HG02798 (cell line): ENCODE data around the gene EML3.
"Not testable (repeated sequence)": the region's sequence is repeated elsewhere in the genome, so short reads cannot be mapped to it uniquely, and the experiment has no call there.

Source experiments
- ATAC-seq: cut with Tn5 transposase; IDR thresholded peaks from one replicate; pipeline ENCODE4 v1.9.1; 2021; ENCODE audit warnings: mild to moderate bottlenecking; ENCODE audit not compliant: unreplicated experiment, poor library complexity

Gene EML3

GRCh38 chr11:62621027-62621566 is 8.5 kb upstream of the EML3 start:
- no peak for ATAC-seq

GRCh38 chr11:62616957-62617356 is 4.4 kb upstream of the EML3 start:
- ATAC-seq = not testable (repeated sequence)

- ATAC-seq = no peak
Measured at GRCh38 chr11:62615521-62615920, 2.9 kb upstream of the EML3 start.

- ATAC-seq = no peak
Measured at GRCh38 chr11:62614275-62614674, 1.7 kb upstream of the EML3 start.

- no peak for ATAC-seq
Measured at GRCh38 chr11:62613291-62613778, 760 bp upstream of the EML3 start.

GRCh38 chr11:62611705-62612365 is 740 bp downstream of the EML3 start:
- peak; percentile 1 for ATAC-seq

GRCh38 chr11:62610814-62611704 is 1.5 kb downstream of the EML3 start:
- ATAC-seq = no peak

- ATAC-seq = no peak
Measured at GRCh38 chr11:62610403-62610802, 2.2 kb downstream of the EML3 start.

GRCh38 chr11:62608776-62609175 is 3.8 kb downstream of the EML3 start:
- no peak for ATAC-seq

GRCh38 chr11:62607714-62608113 is 4.9 kb downstream of the EML3 start:
- no peak for ATAC-seq

GRCh38 chr11:62605902-62606301 is 6.7 kb downstream of the EML3 start:
- no peak for ATAC-seq

GRCh38 chr11:62605467-62605866 is 7.1 kb downstream of the EML3 start:
- no peak for ATAC-seq

- ATAC-seq = no peak
Measured at GRCh38 chr11:62604460-62605120, 8.0 kb downstream of the EML3 start.

- ATAC-seq = no peak
Measured at GRCh38 chr11:62603776-62604299, 8.7 kb downstream of the EML3 start.

GRCh38 chr11:62603072-62603408 is 9.5 kb downstream of the EML3 start:
- no peak for ATAC-seq

GRCh38 chr11:62602141-62603071 is 10.2 kb downstream of the EML3 start:
- peak; percentile 1 for ATAC-seq

- peak; percentile 80 for ATAC-seq
Measured at GRCh38 chr11:62601372-62602140, 11.0 kb downstream of the EML3 start, which contains the start of gene MTA2. TSS of gene MTA2 (minus strand) at chr11:62601865. CDS start at chr11:62601450, 415 bp downstream.

GRCh38 chr11:62601122-62601371 is 11.5 kb downstream of the EML3 start:
- no peak for ATAC-seq
